COLO829 (cell line): ENCODE measurements around the gene NBPF3.

Experiments
- DNase-seq: peaks from one replicate; pipeline ENCODE4 v3.0.0; 2012; ENCODE audit warnings: low spot score

NBPF3 gene

GRCh38 chr1:21494196-21494595, 54.3 kb downstream of the NBPF3 start:
- DNase-seq: no peak

DNA sequence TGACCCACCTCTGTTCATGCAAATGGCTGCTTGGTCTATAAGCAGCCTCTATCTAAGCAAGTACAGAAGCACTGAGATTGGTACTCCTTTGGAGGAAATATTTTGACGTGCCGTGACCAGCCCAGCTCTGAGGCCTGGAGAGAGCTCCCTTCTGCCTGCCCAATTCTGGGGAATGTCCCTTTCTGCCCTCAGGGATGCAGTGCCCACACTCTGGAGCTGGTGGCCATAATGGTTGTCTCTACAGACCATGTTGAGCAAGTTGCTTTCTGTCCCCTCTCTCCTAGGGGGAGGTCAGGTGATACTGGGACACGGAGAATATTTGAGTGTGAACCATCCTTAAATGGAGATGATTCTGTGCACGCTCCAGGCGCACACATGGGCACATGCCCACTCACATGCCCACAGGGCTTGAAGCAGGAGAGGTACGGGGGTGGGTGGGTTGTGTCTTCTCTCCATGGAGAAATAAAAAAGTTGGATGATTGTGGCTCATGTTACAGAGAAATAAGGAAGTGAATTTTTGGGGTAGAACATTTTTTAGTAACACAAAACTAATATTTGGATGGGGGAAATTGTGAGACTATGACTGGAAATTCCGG, 55.4 kb downstream of the NBPF3 start:
- DNase-seq: no peak

- no peak for DNase-seq
Measured at GRCh38 chr1:21496063-21496462, 56.1 kb downstream of the NBPF3 start.

GRCh38 chr1:21496886-21497285, 56.9 kb downstream of the NBPF3 start:
- no peak for DNase-seq

- DNase-seq: no peak
Measured at GRCh38 chr1:21497466-21498061, 57.6 kb downstream of the NBPF3 start.

- no peak for DNase-seq
Measured at GRCh38 chr1:21499283-21499950, 59.5 kb downstream of the NBPF3 start.

DNA sequence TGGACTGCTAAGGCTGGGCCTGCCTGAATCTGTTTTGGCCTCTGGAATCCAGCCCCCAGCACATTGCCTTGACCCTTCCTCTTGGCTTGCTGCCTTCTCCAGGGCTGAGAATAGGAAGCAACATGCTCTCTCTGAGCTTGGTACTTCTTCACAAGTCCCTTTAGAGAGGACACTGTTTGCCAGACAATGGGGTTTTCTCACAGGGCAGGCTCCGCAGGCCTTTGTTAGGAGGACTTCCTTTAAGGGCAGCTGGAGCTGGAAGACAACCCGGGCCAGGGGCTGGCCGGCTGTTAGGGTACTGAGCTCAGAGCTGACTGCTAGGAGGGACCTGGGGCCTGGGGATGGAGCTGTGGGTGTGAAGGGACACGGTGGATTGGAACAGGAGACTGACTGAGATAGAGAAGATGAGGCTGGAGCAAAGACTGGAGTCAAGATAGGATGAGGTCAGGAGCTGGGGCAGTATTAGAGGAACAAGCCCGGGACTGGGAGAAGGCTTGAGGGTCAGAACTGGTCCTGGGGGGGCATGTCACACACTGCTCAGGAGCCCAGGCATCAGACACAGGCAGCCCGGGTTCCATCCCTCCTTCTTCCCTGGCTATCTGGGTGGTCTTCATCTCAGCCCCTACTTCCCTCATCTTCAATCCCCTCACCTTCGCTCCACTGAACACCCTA, 63.9 kb downstream of the NBPF3 start:
- no peak for DNase-seq

DNA sequence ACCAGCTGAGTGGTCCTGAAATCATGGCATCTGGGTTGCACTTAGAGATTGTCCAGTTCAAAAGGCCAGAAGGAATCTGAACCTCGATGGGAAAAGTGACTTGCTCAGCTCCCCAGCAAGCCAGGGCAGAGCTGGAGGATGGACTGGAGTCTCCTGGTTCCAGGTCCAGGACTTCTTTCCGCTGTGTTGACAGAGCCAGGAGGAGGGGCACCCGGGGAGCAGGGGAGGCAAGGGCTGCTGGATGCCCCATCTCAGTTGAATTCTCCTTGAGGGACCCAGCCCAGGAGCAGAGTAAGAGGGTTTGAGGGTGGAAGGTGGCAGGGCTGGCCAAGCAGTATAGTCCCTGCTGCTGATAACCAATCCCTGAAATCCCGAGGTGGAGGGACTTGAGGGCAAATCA, 66.9 kb downstream of the NBPF3 start:
- DNase-seq: no peak

GRCh38 chr1:21507511-21508270, 67.8 kb downstream of the NBPF3 start:
- no peak for DNase-seq

DNA sequence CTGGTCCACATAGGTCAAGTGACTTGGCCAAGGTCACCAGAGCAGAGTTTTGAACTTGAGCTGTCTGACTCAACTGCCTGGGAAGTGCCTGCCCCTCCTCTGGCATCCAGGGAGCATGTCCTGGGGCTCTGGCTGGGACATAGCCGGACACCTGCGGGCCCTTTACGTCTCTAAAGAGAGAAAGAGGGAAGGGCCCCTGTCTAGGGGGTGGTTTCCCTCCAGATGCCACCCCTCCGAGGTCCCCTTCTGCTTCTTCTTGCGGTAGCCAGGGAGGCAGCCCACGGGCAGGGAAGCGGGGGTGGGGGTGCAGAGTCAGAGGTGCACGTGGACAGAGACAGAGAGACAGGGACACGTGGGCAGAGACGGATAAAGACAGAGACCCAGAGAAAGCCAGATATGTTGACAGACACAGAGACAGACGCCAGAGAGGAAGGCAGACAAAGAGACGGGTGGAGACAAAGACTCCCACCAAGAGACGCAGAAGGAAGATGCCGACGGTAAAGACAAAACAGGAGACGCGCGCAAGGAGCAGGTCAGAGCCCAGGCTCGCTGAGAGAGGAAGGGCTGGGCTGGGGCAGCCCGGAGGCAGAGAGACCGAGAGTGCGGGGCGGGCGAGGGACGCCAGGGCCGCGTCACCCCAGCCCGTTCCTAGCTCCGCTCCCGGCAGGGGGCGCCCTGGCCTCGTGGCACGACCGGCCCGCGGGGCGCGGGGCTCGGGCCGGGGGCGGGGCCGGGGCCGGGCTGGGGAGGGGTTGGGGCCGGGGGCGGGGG, 68.8 kb downstream of the NBPF3 start:
- no peak for DNase-seq

DNA sequence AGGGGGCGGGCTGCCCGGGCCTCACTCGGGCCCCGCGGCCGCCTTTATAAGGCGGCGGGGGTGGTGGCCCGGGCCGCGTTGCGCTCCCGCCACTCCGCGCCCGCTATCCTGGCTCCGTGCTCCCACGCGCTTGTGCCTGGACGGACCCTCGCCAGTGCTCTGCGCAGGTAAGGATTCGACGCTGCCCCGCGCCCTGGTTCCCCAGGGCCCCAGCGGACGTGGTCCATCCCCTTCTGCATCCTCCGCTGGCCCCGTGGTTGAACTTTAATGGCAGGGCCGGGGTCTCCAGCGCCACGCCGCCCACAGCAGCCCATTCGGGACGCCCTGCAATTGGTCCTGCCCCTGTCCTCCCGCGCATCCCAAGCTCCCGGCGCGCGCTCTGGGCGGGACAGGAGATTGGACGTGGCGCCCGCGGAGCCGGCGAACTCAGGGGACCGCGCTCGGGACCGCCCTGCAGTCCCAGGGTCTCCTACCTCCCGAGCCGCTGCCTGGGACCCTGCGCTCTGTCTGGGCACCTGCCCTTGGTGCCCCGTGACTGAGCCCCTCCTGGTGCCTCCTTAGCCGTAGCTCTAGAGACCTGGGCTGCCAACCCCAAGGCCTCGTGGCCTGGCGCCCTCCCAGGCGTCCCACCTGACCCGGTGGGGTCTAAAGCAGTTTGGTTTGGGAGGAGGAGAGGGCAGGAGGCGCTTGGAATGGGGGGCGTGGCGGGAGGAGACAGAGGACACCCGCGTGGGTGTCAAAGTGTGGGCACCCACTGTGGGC, 69.6 kb downstream of the NBPF3 start, which contains the start of gene ALPL:
Gene ALPL (plus strand): TSS at position 73 of the 762 bp plus-strand sequence. CDS start 44,659 bp downstream, outside the sequence.
- no peak for DNase-seq

DNA sequence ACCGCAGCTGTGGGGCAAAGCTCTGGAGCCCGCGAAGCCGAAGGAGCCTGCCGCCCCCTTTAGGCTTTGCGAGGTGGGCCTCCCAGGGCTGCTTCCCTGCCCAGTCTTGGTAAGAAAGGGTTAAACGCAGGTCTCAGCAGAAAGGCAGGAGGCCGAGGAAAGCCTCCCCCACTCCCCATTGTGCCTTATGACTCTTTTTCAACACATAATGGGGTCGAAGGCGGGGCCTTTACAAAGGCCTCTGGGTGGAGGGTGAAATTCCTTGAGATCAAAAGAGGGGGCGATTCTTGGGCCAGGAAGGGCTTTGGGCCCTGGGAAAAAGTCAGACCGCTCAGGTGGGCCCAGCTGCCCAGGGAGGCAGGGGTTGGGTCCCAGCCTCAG, 70.2 kb downstream of the NBPF3 start:
- no peak for DNase-seq

GRCh38 chr1:21510885-21511578, 71.1 kb downstream of the NBPF3 start:
- no peak for DNase-seq

GRCh38 chr1:21511579-21512522, 71.9 kb downstream of the NBPF3 start:
- DNase-seq: no peak

DNA sequence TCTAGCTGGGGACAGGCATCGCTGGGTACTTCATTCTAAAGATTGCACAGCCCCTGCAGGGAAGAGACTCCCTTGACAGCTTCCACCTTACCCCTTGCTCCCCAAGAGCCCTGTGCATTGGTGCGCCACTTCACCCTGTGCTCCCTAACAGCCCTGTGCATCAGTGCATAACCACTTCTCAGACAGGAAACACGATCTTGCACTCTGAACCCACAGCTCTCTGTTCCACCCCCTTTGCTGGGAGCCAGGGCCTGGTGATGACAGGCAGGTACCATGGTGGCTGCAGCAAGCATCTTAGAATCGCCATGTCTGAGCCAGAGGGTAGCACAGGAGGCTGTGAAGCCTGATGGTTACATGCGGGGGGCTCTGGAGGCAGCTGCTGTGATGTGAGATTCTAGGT, 74.3 kb downstream of the NBPF3 start:
- DNase-seq: no peak

GRCh38 chr1:21517161-21517589, 77.2 kb downstream of the NBPF3 start:
- DNase-seq: no peak

DNA sequence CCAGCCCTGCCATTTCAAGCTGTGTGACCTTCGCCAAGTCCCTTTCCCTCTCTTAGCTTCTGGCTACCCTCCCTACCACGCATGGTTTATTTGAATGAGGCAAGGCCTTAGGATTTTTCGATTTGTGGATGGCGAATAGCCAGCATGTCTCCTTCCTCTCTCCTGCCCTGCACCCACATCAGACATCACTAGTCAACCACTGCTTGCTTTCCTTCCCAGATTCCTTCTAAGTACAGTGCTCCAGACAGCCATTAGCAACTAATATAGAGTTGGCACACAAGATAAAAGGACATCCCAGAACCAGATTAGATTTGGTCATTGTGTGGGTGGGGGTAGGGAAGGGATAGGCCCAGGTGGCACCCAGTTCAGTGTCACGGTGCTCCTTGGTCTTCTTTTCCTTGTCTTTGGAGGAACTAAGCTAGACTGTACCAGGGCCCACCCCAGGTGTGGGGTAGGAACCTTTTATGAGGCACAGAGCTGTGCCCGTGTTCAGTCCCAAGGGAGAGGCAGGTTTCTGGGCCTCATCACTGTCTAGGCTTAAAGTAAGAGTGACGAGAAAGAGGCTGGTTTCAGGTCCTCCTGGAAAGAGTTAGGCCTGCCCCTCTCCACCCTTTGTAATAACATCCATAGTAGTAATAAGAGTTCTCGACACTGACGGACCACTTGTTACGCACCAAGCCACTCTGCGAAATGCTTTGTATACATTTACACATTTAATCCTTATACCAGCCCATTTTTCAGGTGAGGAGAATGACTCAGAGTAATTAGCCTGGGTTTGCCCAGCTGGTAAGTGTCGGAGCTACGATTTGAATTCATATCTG, 77.9 kb downstream of the NBPF3 start:
- DNase-seq: no peak
